G401 (cell line): ENCODE measurements around the gene PARD3B. TPM values are rescaled to one million over a fixed set of nuclear protein-coding genes. Genes with fewer than 3 reads are reported as not detected.

ENCODE experiments used
- DNase-seq: peaks from one replicate; pipeline ENCODE4 v3.0.0-alpha.2; 2015; ENCODE audit warnings: low spot score
- in situ Hi-C: cut with HindIII; loops from 2 replicates; pipeline ENCODE4 v1.10.0; 2016; ENCODE audit warnings: low sequenced_read_pairs, mixed read lengths
- total RNA-seq: library from RNA; depleted of rRNA; stranded (reverse); fragments of >200 nt; shearing (Covaris generic); gene quantifications from 2 replicates; pipeline ENCODE4 v1.2.3, GENCODE V29; 2014

Gene PARD3B
- total RNA-seq, 1 experiment from 2014 or later: 2.2 TPM

- in situ Hi-C loops: no loop called here
Observed at GRCh38 chr2:205287316-205287715, 742.0 kb downstream of the PARD3B start.

GRCh38 chr2:205288686-205289085 is 743.4 kb downstream of the PARD3B start:
- in situ Hi-C loops: no loop called here
- DNase-seq: no peak

More at GRCh38 chr2:205287316-205287715, 742.0 kb downstream of the PARD3B start:
- no peak for DNase-seq

GRCh38 chr2:205290299-205290698 is 745.0 kb downstream of the PARD3B start:
- no peak for DNase-seq
- in situ Hi-C loops: no loop called here

- in situ Hi-C loops: no loop called here
- no peak for DNase-seq
Observed at GRCh38 chr2:205292665-205293295, 747.5 kb downstream of the PARD3B start.

- in situ Hi-C loops: no loop called here
- no peak for DNase-seq
Observed at GRCh38 chr2:205293559-205293958, 748.3 kb downstream of the PARD3B start.

- DNase-seq: no peak
- in situ Hi-C loops: no loop called here
Observed at GRCh38 chr2:205296959-205297358, 751.7 kb downstream of the PARD3B start.

GRCh38 chr2:205297368-205297767 is 752.1 kb downstream of the PARD3B start:
- in situ Hi-C loops: no loop called here
- DNase-seq: no peak

GRCh38 chr2:205297846-205298245 is 752.6 kb downstream of the PARD3B start:
- DNase-seq: no peak
- in situ Hi-C loops: no loop called here

GRCh38 chr2:205311201-205311600 is 765.9 kb downstream of the PARD3B start:
- DNase-seq: no peak
- in situ Hi-C loops: no loop called here

GRCh38 chr2:205321231-205321630 is 776.0 kb downstream of the PARD3B start:
- in situ Hi-C loops: no loop called here
- DNase-seq: no peak

- in situ Hi-C loops: no loop called here
- no peak for DNase-seq
Observed at GRCh38 chr2:205323929-205324328, 778.7 kb downstream of the PARD3B start.

- no peak for DNase-seq
- in situ Hi-C loops: no loop called here
Observed at GRCh38 chr2:205324355-205324754, 779.1 kb downstream of the PARD3B start.

- in situ Hi-C loops: no loop called here
- DNase-seq: no peak
Observed at GRCh38 chr2:205333351-205333750, 788.1 kb downstream of the PARD3B start.

- DNase-seq: no peak
- in situ Hi-C loops: no loop called here
Observed at GRCh38 chr2:205337274-205337673, 792.0 kb downstream of the PARD3B start.

GRCh38 chr2:205338156-205338555 is 792.9 kb downstream of the PARD3B start:
- no peak for DNase-seq

GRCh38 chr2:205343103-205343502 is 797.8 kb downstream of the PARD3B start:
- in situ Hi-C loops: no loop called here
- DNase-seq: no peak

More at GRCh38 chr2:205338156-205338555, 792.9 kb downstream of the PARD3B start:
- in situ Hi-C loops: no loop called here

- in situ Hi-C loops: no loop called here
- DNase-seq: no peak
Observed at GRCh38 chr2:205346649-205347048, 801.4 kb downstream of the PARD3B start.

GRCh38 chr2:205347899-205348298 is 802.6 kb downstream of the PARD3B start:
- in situ Hi-C loops: no loop called here
- no peak for DNase-seq

- in situ Hi-C loops: no loop called here
- DNase-seq: no peak
Observed at GRCh38 chr2:205352094-205352493, 806.8 kb downstream of the PARD3B start.

- DNase-seq: no peak
- in situ Hi-C loops: no loop called here
Observed at GRCh38 chr2:205352593-205352992, 807.3 kb downstream of the PARD3B start.

- in situ Hi-C loops: no loop called here
- DNase-seq: no peak
Observed at GRCh38 chr2:205357732-205358131, 812.5 kb downstream of the PARD3B start.
